Measurements from ENCODE around the gene HIGD2B.
"Not testable (repeated sequence)": the region's sequence is repeated elsewhere in the genome, so short reads cannot be mapped to it uniquely, and the experiment has no call there.

HIGD2B gene

GRCh38 chr15:72685925-72686794 is at the start of gene HIGD2B, which contains the start of gene BBS4:
Gene HIGD2B, minus strand, starts transcription at chr15:72686182. Its CDS starts 9,808 bp downstream, at chr15:72676374.
Gene BBS4, plus strand, starts transcription at chr15:72686207. Its CDS starts 21 bp downstream, at chr15:72686228.
- H3K27me3 ChIP-seq (ENCODE audit: control insufficient read depth in 1 of 2, insufficient read depth in 2 of 2, low read length in 2 of 2) = no peaks in the 10 kb centered on the region
- H3K4me3 ChIP-seq (ENCODE audit: low read depth in 1 of 2, low read length in 2 of 2) = peak within 1 kb of the TSS; percentile 69 to 95
- H3K9me3 ChIP-seq (ENCODE audit: low read length) = no peaks in the 10 kb centered on the region
- peaks cover 8% of the 10 kb centered on the region for H3K4me1 ChIP-seq (ENCODE audit: insufficient read depth, low read length)
- peak within 1 kb of the TSS; percentile 50 for H3K9ac ChIP-seq (ENCODE audit: low read length)
- no peaks in the 10 kb centered on the region for H3K36me3 ChIP-seq (ENCODE audit: insufficient read depth, low read length)
- H3K27ac ChIP-seq (ENCODE audit: low read depth, low read length) = peak within 1 kb of the TSS; percentile 79

- Histone ChIP-seq H3K27ac (ENCODE audit: low read depth, low read length) (no peak overlapping the region), H3K27me3 (ENCODE audit: control insufficient read depth in 1 of 2, insufficient read depth in 2 of 2, low read length in 2 of 2) (no peaks in the 10 kb centered on the region), H3K36me3 (ENCODE audit: insufficient read depth, low read length) (peaks cover 68% of the 10 kb centered on the region), H3K4me1 (ENCODE audit: insufficient read depth, low read length) (no peaks in the 10 kb centered on the region), H3K4me3 (ENCODE audit: low read depth in 1 of 2, low read length in 2 of 2) (no peak overlapping the region), H3K9ac (ENCODE audit: low read length) (no peak overlapping the region), H3K9me3 (ENCODE audit: low read length) (no peaks in the 10 kb centered on the region)
These were observed 49.1 kb upstream of the HIGD2B start for GRCh38 chr15:72735111-72735510.

DNA sequence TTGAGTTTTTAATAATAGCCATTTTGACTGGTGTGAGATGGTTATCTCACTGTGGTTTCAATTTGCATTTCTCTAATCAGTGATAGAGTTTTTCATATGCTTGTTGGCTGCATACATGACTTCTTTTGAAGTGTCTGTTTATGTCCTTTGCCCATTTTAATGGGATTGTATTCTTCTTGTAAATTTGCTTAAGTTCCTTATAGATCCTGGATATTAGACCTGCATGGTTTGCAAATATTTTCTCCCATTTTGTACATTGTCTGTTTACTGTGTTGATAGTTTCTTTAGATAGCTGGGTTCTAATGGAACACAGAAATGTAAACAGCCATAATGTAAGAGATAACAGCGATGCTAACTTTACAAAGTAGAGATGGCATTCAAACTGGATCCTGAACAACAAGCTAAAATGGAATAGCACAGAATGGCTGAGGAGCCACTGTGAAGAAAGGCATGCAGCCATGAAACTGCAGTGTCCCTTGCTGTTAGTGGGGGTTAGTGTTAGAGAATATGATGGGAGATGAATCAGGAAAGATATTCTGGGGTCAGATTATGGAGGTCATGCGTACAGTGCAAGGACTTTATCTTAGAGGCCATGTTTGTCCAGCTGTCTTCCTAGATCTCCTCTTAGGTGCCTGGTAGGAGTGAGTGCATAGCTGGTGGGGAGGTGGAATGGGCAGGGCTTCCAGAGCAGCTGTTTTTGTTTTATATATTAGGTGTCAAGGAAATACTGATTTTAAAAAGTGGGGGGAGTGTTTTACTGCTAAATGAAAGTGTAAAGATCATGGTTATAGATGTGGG is 48.2 kb upstream of the HIGD2B start:
- Histone ChIP-seq H3K27me3 (ENCODE audit: control insufficient read depth in 1 of 2, insufficient read depth in 2 of 2, low read length in 2 of 2) (no peaks in the 10 kb centered on the region), H3K27ac (ENCODE audit: low read depth, low read length) (no peak overlapping the region), H3K4me3 (ENCODE audit: low read depth in 1 of 2, low read length in 2 of 2) (no peak overlapping the region), H3K36me3 (ENCODE audit: insufficient read depth, low read length) (peaks cover 59% of the 10 kb centered on the region), H3K4me1 (ENCODE audit: insufficient read depth, low read length) (no peaks in the 10 kb centered on the region), H3K9ac (ENCODE audit: low read length) (no peak overlapping the region), H3K9me3 (ENCODE audit: low read length) (no peaks in the 10 kb centered on the region)

- Histone ChIP-seq H3K9ac (ENCODE audit: low read length) (no peak overlapping the region), H3K4me1 (ENCODE audit: insufficient read depth, low read length) (no peaks in the 10 kb centered on the region), H3K36me3 (ENCODE audit: insufficient read depth, low read length) (peaks cover 56% of the 10 kb centered on the region), H3K4me3 (ENCODE audit: low read depth in 1 of 2, low read length in 2 of 2) (no peak overlapping the region), H3K27ac (ENCODE audit: low read depth, low read length) (no peak overlapping the region), H3K9me3 (ENCODE audit: low read length) (no peaks in the 10 kb centered on the region), H3K27me3 (ENCODE audit: control insufficient read depth in 1 of 2, insufficient read depth in 2 of 2, low read length in 2 of 2) (no peaks in the 10 kb centered on the region)
These were observed 46.5 kb upstream of the HIGD2B start for GRCh38 chr15:72732516-72732915.

DNA sequence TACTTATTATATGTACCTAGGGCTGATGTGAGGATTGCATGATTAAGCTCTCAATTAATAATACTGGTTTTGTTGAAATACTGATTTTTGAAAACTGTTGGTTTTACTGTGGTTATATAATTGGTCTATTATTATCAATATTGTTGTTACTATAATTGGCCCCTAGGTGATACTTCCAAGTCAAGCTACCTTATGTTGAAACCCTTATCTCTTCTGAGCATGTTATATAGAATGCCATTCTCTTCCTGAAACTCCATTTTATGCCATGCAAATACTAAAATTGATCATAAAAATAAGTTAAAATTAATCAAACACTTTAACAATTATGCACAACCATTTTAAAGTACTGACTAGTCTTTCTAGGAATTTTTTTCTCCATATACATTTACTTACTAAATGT is 46.1 kb upstream of the HIGD2B start:
- H3K36me3 ChIP-seq (ENCODE audit: insufficient read depth, low read length) = peaks cover 53% of the 10 kb centered on the region
- no peaks in the 10 kb centered on the region for H3K9me3 ChIP-seq (ENCODE audit: low read length)
- no peaks in the 10 kb centered on the region for H3K4me1 ChIP-seq (ENCODE audit: insufficient read depth, low read length)
- H3K27me3 ChIP-seq (ENCODE audit: control insufficient read depth in 1 of 2, insufficient read depth in 2 of 2, low read length in 2 of 2) = no peaks in the 10 kb centered on the region
- H3K27ac ChIP-seq (ENCODE audit: low read depth, low read length) = no peak overlapping the region
- H3K9ac ChIP-seq (ENCODE audit: low read length) = no peak overlapping the region
- H3K4me3 ChIP-seq (ENCODE audit: low read depth in 1 of 2, low read length in 2 of 2) = no peak overlapping the region

- Histone ChIP-seq H3K9me3 (ENCODE audit: low read length) (no peaks in the 10 kb centered on the region), H3K27me3 (ENCODE audit: control insufficient read depth in 1 of 2, insufficient read depth in 2 of 2, low read length in 2 of 2) (no peaks in the 10 kb centered on the region), H3K9ac (ENCODE audit: low read length) (no peak overlapping the region), H3K4me3 (ENCODE audit: low read depth in 1 of 2, low read length in 2 of 2) (no peak overlapping the region), H3K27ac (ENCODE audit: low read depth, low read length) (no peak overlapping the region), H3K36me3 (ENCODE audit: insufficient read depth, low read length) (peaks cover 31% of the 10 kb centered on the region), H3K4me1 (ENCODE audit: insufficient read depth, low read length) (no peaks in the 10 kb centered on the region)
These were observed 42.8 kb upstream of the HIGD2B start for GRCh38 chr15:72728821-72729220.

DNA sequence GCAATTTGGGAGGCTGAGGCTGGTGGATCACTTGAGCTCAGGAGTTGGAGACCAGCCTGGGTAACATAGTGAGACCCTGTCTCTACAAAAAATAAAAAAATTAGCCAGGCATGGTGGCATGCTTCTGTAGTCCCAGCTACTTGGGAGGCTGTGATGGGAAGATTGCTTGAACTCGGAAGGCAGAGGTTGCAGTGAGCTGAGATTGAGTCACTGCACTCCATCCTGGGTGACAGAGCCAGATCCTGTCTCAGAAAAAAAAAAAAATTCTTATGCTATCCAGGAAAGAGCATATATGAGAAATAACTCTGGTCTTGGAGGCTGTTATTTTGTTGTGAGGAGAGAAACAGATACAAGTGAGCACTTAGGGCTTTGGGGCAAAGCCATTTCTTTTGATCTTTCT is 42.3 kb upstream of the HIGD2B start:
- H3K27me3 ChIP-seq (ENCODE audit: control insufficient read depth in 1 of 2, insufficient read depth in 2 of 2, low read length in 2 of 2); H3K4me1 ChIP-seq (ENCODE audit: insufficient read depth, low read length); H3K9ac ChIP-seq (ENCODE audit: low read length); H3K4me3 ChIP-seq (ENCODE audit: low read depth in 1 of 2, low read length in 2 of 2); H3K27ac ChIP-seq (ENCODE audit: low read depth, low read length); H3K9me3 ChIP-seq (ENCODE audit: low read length): not testable (repeated sequence)
- peaks cover 36% of the 10 kb centered on the region for H3K36me3 ChIP-seq (ENCODE audit: insufficient read depth, low read length)

DNA sequence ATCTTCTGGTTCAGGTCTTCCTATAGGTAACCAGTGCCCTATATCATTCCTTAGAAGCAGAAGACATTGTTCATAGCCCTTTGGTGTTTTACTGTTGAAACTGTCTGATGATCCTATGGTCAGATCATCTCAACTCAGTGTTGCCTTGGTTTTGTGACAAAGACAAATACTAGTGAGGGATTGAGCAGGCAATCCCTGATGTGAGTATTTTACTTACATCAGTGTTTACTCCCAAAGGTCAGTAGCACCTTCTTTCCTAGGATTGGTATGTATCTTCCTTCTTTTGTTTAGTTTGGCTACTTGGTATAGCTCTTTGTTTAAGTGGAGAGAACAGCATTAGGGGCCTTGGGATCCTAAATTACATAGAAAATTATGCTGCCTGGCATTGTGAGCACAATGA is 41.2 kb upstream of the HIGD2B start:
- no peaks in the 10 kb centered on the region for H3K27me3 ChIP-seq (ENCODE audit: control insufficient read depth in 1 of 2, insufficient read depth in 2 of 2, low read length in 2 of 2)
- no peak overlapping the region for H3K4me3 ChIP-seq (ENCODE audit: low read depth in 1 of 2, low read length in 2 of 2)
- peaks cover 34% of the 10 kb centered on the region for H3K36me3 ChIP-seq (ENCODE audit: insufficient read depth, low read length)
- no peak overlapping the region for H3K27ac ChIP-seq (ENCODE audit: low read depth, low read length)
- H3K9me3 ChIP-seq (ENCODE audit: low read length) = no peaks in the 10 kb centered on the region
- no peak overlapping the region for H3K9ac ChIP-seq (ENCODE audit: low read length)
- no peaks in the 10 kb centered on the region for H3K4me1 ChIP-seq (ENCODE audit: insufficient read depth, low read length)

GRCh38 chr15:72725851-72726250 is 39.9 kb upstream of the HIGD2B start:
- not testable (repeated sequence) for H3K4me1 ChIP-seq (ENCODE audit: insufficient read depth, low read length); H3K4me3 ChIP-seq (ENCODE audit: low read depth in 1 of 2, low read length in 2 of 2); H3K27ac ChIP-seq (ENCODE audit: low read depth, low read length); H3K9ac ChIP-seq (ENCODE audit: low read length); H3K9me3 ChIP-seq (ENCODE audit: low read length); H3K27me3 ChIP-seq (ENCODE audit: control insufficient read depth in 1 of 2, insufficient read depth in 2 of 2, low read length in 2 of 2)
- peaks cover 21% of the 10 kb centered on the region for H3K36me3 ChIP-seq (ENCODE audit: insufficient read depth, low read length)

DNA sequence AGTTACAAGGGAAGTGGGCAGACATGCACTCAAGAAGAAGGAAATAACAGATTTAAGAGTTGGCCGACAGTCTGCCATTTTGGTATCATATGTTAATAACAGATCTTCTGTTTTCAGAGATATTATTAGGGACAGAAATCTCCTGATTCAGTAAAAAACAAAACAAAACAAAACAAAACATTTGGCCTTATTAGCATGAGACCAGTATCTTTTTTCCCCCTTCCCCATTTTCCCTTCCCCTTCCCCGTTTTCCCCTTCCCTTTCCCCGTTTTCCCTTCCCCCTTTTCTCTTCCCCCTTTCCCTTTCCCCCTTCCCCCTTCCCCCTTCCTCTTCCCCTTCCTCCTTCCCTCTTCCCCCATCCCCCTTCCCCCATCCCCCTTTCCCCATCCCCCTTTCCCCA is 39.5 kb upstream of the HIGD2B start:
- Histone ChIP-seq H3K9me3 (ENCODE audit: low read length) (no peaks in the 10 kb centered on the region), H3K36me3 (ENCODE audit: insufficient read depth, low read length) (peaks cover 21% of the 10 kb centered on the region), H3K4me3 (ENCODE audit: low read depth in 1 of 2, low read length in 2 of 2) (no peak overlapping the region), H3K27me3 (ENCODE audit: control insufficient read depth in 1 of 2, insufficient read depth in 2 of 2, low read length in 2 of 2) (no peaks in the 10 kb centered on the region), H3K27ac (ENCODE audit: low read depth, low read length) (no peak overlapping the region), H3K4me1 (ENCODE audit: insufficient read depth, low read length) (no peaks in the 10 kb centered on the region), H3K9ac (ENCODE audit: low read length) (no peak overlapping the region)

GRCh38 chr15:72724028-72724427 is 38.0 kb upstream of the HIGD2B start:
- Histone ChIP-seq H3K27ac (ENCODE audit: low read depth, low read length) (no peak overlapping the region), H3K4me3 (ENCODE audit: low read depth in 1 of 2, low read length in 2 of 2) (no peak overlapping the region), H3K9ac (ENCODE audit: low read length) (no peak overlapping the region), H3K9me3 (ENCODE audit: low read length) (no peaks in the 10 kb centered on the region), H3K36me3 (ENCODE audit: insufficient read depth, low read length) (peaks cover 21% of the 10 kb centered on the region), H3K4me1 (ENCODE audit: insufficient read depth, low read length) (no peaks in the 10 kb centered on the region), H3K27me3 (ENCODE audit: control insufficient read depth in 1 of 2, insufficient read depth in 2 of 2, low read length in 2 of 2) (no peaks in the 10 kb centered on the region)

Measured in muscle layer of colon (tissue), 2 donors.